Measurements from ENCODE around the gene DIS3L2.
"Not testable (repeated sequence)": the region's sequence is repeated elsewhere in the genome, so short reads cannot be mapped to it uniquely, and the experiment has no call there.

DIS3L2 gene

GRCh38 chr2:232097758-232098157 is 136.2 kb downstream of the DIS3L2 start:
- peaks cover 0 to 19% (median 3%) of the 10 kb centered on the region in 5 donors for H3K9me3 ChIP-seq (ENCODE audit: control insufficient read depth in 5 of 5, low read length in 5 of 5)
- H3K36me3 ChIP-seq (ENCODE audit: control insufficient read depth in 5 of 5, insufficient read depth in 5 of 5, low read length in 5 of 5) = peaks cover 4 to 12% (median 10%) of the 10 kb centered on the region in 5 donors
- no peaks in the 10 kb centered on the region for H3K4me1 ChIP-seq (ENCODE audit: control insufficient read depth in 5 of 5, insufficient read depth in 5 of 5, low read length in 5 of 5)
- H3K4me3 ChIP-seq (ENCODE audit: low read depth in 1 of 5, low read length in 5 of 5) = no peak overlapping the region
- H3K27ac ChIP-seq (ENCODE audit: low read depth, low read length) = no peak overlapping the region
- H3K27me3 ChIP-seq (ENCODE audit: control insufficient read depth in 5 of 5, insufficient read depth in 4 of 5, low read length in 5 of 5) = no peaks in the 10 kb centered on the region
- H3K9ac ChIP-seq (ENCODE audit: low read length in 5 of 5) = no peak overlapping the region

DNA sequence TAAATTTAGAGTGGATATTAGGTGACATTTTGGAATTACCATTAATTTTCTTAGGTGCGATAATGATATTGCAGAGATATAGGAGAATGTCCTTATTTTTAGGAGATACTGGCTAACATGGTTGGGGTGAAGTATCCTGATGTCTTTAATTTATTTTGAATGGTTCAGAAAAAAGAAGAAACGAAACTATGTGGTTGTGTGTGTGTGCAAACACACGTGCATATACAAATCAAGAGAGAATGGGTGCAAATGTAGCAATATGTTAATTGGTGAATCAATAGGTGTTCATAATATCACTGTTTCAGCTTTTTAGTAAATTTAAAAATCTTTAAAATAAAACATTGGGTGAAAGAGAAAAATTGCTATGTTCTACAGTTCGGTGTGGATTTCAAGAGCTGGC is 140.9 kb downstream of the DIS3L2 start:
- H3K9ac ChIP-seq (ENCODE audit: low read length in 5 of 5) = no peak overlapping the region
- peaks cover 0 to 11% (median 6%) of the 10 kb centered on the region in 5 donors for H3K4me1 ChIP-seq (ENCODE audit: control insufficient read depth in 5 of 5, insufficient read depth in 5 of 5, low read length in 5 of 5)
- H3K4me3 ChIP-seq (ENCODE audit: low read depth in 1 of 5, low read length in 5 of 5) = no peak overlapping the region
- no peak overlapping the region for H3K27ac ChIP-seq (ENCODE audit: low read depth, low read length)
- no peaks in the 10 kb centered on the region for H3K27me3 ChIP-seq (ENCODE audit: control insufficient read depth in 5 of 5, insufficient read depth in 4 of 5, low read length in 5 of 5)
- peaks cover 3 to 7% (median 5%) of the 10 kb centered on the region in 5 donors for H3K36me3 ChIP-seq (ENCODE audit: control insufficient read depth in 5 of 5, insufficient read depth in 5 of 5, low read length in 5 of 5)
- H3K9me3 ChIP-seq (ENCODE audit: control insufficient read depth in 5 of 5, low read length in 5 of 5) = peaks cover 0 to 3% (median 0%) of the 10 kb centered on the region in 5 donors

GRCh38 chr2:232103140-232103737 is 141.7 kb downstream of the DIS3L2 start:
- Histone ChIP-seq H3K9me3 (ENCODE audit: control insufficient read depth in 5 of 5, low read length in 5 of 5) (no peaks in the 10 kb centered on the region), H3K27ac (ENCODE audit: low read depth, low read length) (no peak overlapping the region), H3K9ac (ENCODE audit: low read length in 5 of 5) (no peak overlapping the region), H3K4me1 (ENCODE audit: control insufficient read depth in 5 of 5, insufficient read depth in 5 of 5, low read length in 5 of 5) (peaks cover 0 to 11% (median 6%) of the 10 kb centered on the region in 5 donors), H3K27me3 (ENCODE audit: control insufficient read depth in 5 of 5, insufficient read depth in 4 of 5, low read length in 5 of 5) (no peaks in the 10 kb centered on the region), H3K4me3 (ENCODE audit: low read depth in 1 of 5, low read length in 5 of 5) (no peak overlapping the region), H3K36me3 (ENCODE audit: control insufficient read depth in 5 of 5, insufficient read depth in 5 of 5, low read length in 5 of 5) (no peaks in the 10 kb centered on the region)

GRCh38 chr2:232104076-232104646 is 142.6 kb downstream of the DIS3L2 start:
- H3K36me3 ChIP-seq (ENCODE audit: control insufficient read depth in 5 of 5, insufficient read depth in 5 of 5, low read length in 5 of 5) = no peaks in the 10 kb centered on the region
- H3K27ac ChIP-seq (ENCODE audit: low read depth, low read length) = no peak overlapping the region
- no peak overlapping the region for H3K4me3 ChIP-seq (ENCODE audit: low read depth in 1 of 5, low read length in 5 of 5)
- H3K9ac ChIP-seq (ENCODE audit: low read length in 5 of 5) = no peak overlapping the region
- H3K9me3 ChIP-seq (ENCODE audit: control insufficient read depth in 5 of 5, low read length in 5 of 5) = no peaks in the 10 kb centered on the region
- peaks cover 0 to 11% (median 6%) of the 10 kb centered on the region in 5 donors for H3K4me1 ChIP-seq (ENCODE audit: control insufficient read depth in 5 of 5, insufficient read depth in 5 of 5, low read length in 5 of 5)
- no peaks in the 10 kb centered on the region for H3K27me3 ChIP-seq (ENCODE audit: control insufficient read depth in 5 of 5, insufficient read depth in 4 of 5, low read length in 5 of 5)

- H3K36me3 ChIP-seq (ENCODE audit: control insufficient read depth in 5 of 5, insufficient read depth in 5 of 5, low read length in 5 of 5) = no peaks in the 10 kb centered on the region
- no peak overlapping the region for H3K27ac ChIP-seq (ENCODE audit: low read depth, low read length)
- no peaks in the 10 kb centered on the region for H3K4me1 ChIP-seq (ENCODE audit: control insufficient read depth in 5 of 5, insufficient read depth in 5 of 5, low read length in 5 of 5)
- H3K27me3 ChIP-seq (ENCODE audit: control insufficient read depth in 5 of 5, insufficient read depth in 4 of 5, low read length in 5 of 5) = no peaks in the 10 kb centered on the region
- H3K9ac ChIP-seq (ENCODE audit: low read length in 5 of 5) = no peak overlapping the region
- no peak overlapping the region for H3K4me3 ChIP-seq (ENCODE audit: low read depth in 1 of 5, low read length in 5 of 5)
- H3K9me3 ChIP-seq (ENCODE audit: control insufficient read depth in 5 of 5, low read length in 5 of 5) = no peaks in the 10 kb centered on the region
Observed at GRCh38 chr2:232111551-232111950, 150.0 kb downstream of the DIS3L2 start.

DNA sequence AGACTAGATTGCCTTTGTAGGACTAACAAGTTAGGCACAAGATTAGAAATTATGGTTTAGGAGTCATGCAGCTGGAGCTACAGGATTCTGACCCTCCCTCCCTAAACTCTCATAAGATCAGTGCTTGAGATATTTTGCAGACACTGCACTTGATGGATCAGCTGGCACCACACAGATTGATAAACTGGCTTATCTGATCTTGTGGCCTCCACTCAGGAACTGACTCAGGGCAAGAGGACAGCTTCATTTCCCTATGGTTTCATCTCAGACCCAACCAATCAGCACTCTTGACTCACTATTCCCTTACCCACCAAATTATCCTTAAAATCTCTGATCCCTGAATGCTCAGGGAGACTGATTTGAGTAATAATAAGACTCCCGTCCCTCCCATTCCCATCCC is 152.3 kb downstream of the DIS3L2 start:
- Histone ChIP-seq H3K4me3 (ENCODE audit: low read depth in 1 of 5, low read length in 5 of 5) (no peak overlapping the region), H3K9me3 (ENCODE audit: control insufficient read depth in 5 of 5, low read length in 5 of 5) (no peaks in the 10 kb centered on the region), H3K4me1 (ENCODE audit: control insufficient read depth in 5 of 5, insufficient read depth in 5 of 5, low read length in 5 of 5) (no peaks in the 10 kb centered on the region), H3K27me3 (ENCODE audit: control insufficient read depth in 5 of 5, insufficient read depth in 4 of 5, low read length in 5 of 5) (no peaks in the 10 kb centered on the region), H3K27ac (ENCODE audit: low read depth, low read length) (no peak overlapping the region), H3K9ac (ENCODE audit: low read length in 5 of 5) (no peak overlapping the region), H3K36me3 (ENCODE audit: control insufficient read depth in 5 of 5, insufficient read depth in 5 of 5, low read length in 5 of 5) (peaks cover 0 to 5% (median 0%) of the 10 kb centered on the region in 5 donors)

DNA sequence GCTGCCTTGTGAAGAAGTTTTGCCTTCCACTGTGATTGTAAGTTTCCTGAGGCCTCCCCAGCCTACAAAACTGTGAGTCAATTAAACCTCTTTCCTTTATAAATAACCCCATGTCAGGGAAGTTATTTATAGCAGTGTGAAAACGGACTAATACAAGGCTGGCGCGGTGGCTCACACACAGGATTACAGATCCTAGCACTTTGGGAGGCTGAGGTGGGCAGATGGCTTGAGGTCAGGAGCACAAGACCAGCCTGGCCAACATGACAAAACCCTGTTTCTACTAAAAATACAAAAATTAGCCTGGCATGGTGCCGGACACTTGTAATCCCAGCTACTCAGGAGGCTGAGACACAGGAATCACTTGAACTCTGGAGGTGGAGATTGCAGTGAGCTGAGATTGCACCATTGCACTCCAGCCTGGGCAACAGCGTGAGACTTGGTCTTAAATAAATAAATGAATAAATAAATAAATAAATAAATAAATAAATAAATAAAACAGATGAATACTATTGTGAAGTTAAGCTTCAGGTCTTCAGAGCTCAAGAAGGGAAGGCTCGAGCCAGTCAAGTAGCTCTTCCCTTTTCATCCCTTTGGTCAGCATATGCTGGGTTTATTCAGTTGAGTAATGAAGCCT is 154.3 kb downstream of the DIS3L2 start:
- H3K4me1 ChIP-seq (ENCODE audit: control insufficient read depth in 5 of 5, insufficient read depth in 5 of 5, low read length in 5 of 5); H3K36me3 ChIP-seq (ENCODE audit: control insufficient read depth in 5 of 5, insufficient read depth in 5 of 5, low read length in 5 of 5); H3K27ac ChIP-seq (ENCODE audit: low read depth, low read length); H3K27me3 ChIP-seq (ENCODE audit: control insufficient read depth in 5 of 5, insufficient read depth in 4 of 5, low read length in 5 of 5); H3K9me3 ChIP-seq (ENCODE audit: control insufficient read depth in 5 of 5, low read length in 5 of 5); H3K9ac ChIP-seq (ENCODE audit: low read length in 5 of 5); H3K4me3 ChIP-seq (ENCODE audit: low read depth in 1 of 5, low read length in 5 of 5): not testable (repeated sequence)

DNA sequence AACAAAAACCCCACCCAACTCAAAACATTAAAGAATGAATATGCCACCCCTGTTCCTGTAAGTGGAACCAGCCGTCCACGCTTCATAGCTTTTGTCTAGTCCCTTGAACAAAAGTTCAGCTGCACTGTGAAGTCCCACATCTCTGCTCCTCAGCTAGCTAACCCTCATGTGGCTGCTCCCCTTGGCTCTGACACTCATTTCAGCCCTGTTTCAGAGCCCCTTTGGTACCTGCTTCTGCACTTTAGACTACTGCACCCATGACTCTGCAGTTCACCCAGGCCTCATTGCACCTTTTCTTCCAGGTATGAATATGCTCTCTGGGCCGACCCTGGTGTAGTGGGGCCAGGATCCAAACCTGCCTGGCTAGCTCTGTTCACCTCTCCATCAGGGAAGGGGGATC is 155.3 kb downstream of the DIS3L2 start:
- Histone ChIP-seq H3K9me3 (ENCODE audit: control insufficient read depth in 5 of 5, low read length in 5 of 5) (no peaks in the 10 kb centered on the region), H3K36me3 (ENCODE audit: control insufficient read depth in 5 of 5, insufficient read depth in 5 of 5, low read length in 5 of 5) (peaks cover 0 to 5% (median 0%) of the 10 kb centered on the region in 5 donors), H3K9ac (ENCODE audit: low read length in 5 of 5) (no peak overlapping the region), H3K27me3 (ENCODE audit: control insufficient read depth in 5 of 5, insufficient read depth in 4 of 5, low read length in 5 of 5) (no peaks in the 10 kb centered on the region), H3K4me1 (ENCODE audit: control insufficient read depth in 5 of 5, insufficient read depth in 5 of 5, low read length in 5 of 5) (no peaks in the 10 kb centered on the region), H3K4me3 (ENCODE audit: low read depth in 1 of 5, low read length in 5 of 5) (no peak overlapping the region), H3K27ac (ENCODE audit: low read depth, low read length) (no peak overlapping the region)

- Histone ChIP-seq H3K4me1 (ENCODE audit: control insufficient read depth in 5 of 5, insufficient read depth in 5 of 5, low read length in 5 of 5) (no peaks in the 10 kb centered on the region), H3K9me3 (ENCODE audit: control insufficient read depth in 5 of 5, low read length in 5 of 5) (no peaks in the 10 kb centered on the region), H3K27me3 (ENCODE audit: control insufficient read depth in 5 of 5, insufficient read depth in 4 of 5, low read length in 5 of 5) (no peaks in the 10 kb centered on the region), H3K27ac (ENCODE audit: low read depth, low read length) (no peak overlapping the region), H3K4me3 (ENCODE audit: low read depth in 1 of 5, low read length in 5 of 5) (no peak overlapping the region), H3K36me3 (ENCODE audit: control insufficient read depth in 5 of 5, insufficient read depth in 5 of 5, low read length in 5 of 5) (peaks cover 0 to 5% (median 0%) of the 10 kb centered on the region in 5 donors), H3K9ac (ENCODE audit: low read length in 5 of 5) (no peak overlapping the region)
Observed at GRCh38 chr2:232117413-232117812, 155.9 kb downstream of the DIS3L2 start.

DNA sequence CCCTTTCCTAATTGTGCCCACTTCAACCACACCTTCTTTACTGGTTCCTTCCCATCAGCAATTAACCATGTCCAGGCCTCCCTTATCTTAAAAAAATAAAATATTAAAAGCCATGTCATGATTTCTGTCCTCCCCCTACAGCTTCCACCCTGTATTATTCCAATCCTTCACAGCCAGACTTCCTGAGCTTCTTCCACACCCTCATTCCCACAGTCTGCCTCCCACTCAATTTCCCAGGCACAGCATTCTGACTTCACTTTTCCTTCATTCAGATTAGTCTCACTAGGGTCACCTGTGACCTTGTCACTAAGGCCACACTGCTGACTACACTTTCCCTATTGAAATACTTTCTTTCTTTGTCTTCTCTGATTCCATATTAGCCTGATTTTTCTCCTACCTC is 159.4 kb downstream of the DIS3L2 start:
- Histone ChIP-seq H3K27me3 (ENCODE audit: control insufficient read depth in 5 of 5, insufficient read depth in 4 of 5, low read length in 5 of 5) (no peaks in the 10 kb centered on the region), H3K9ac (ENCODE audit: low read length in 5 of 5) (no peak overlapping the region), H3K9me3 (ENCODE audit: control insufficient read depth in 5 of 5, low read length in 5 of 5) (no peaks in the 10 kb centered on the region), H3K36me3 (ENCODE audit: control insufficient read depth in 5 of 5, insufficient read depth in 5 of 5, low read length in 5 of 5) (peaks cover 0 to 5% (median 0%) of the 10 kb centered on the region in 5 donors), H3K4me1 (ENCODE audit: control insufficient read depth in 5 of 5, insufficient read depth in 5 of 5, low read length in 5 of 5) (peaks cover 0 to under 1% (median 0%) of the 10 kb centered on the region in 5 donors), H3K27ac (ENCODE audit: low read depth, low read length) (no peak overlapping the region), H3K4me3 (ENCODE audit: low read depth in 1 of 5, low read length in 5 of 5) (no peak overlapping the region)

Measured in subcutaneous abdominal adipose tissue (tissue), 5 donors.